Stimulated activated CD8-positive, alpha-beta memory T cell treated with anti-CD3 and anti-CD28 coated beads, Interleukin-4, amount 100 ng/mL, for 1 hour (primary cell): ENCODE results near the gene PSMC3IP.
"Not testable (repeated sequence)": the region's sequence is repeated elsewhere in the genome, so short reads cannot be mapped to it uniquely, and the experiment has no call there.

Experiments
- DNase-seq, 2 donors: peaks; one replicate each; pipeline ENCODE4 v3.0.0-alpha.2; 2020; ENCODE audit warnings: low read depth in 2 of 2, low spot score in 1 of 2

Gene PSMC3IP

GRCh38 chr17:42577532-42578281, at the start of gene PSMC3IP:
Gene PSMC3IP, minus strand, starts transcription at chr17:42577729. Its CDS starts 43 bp downstream, at chr17:42577686.
- DNase-seq: peak; percentile 86 to 87

GRCh38 chr17:42623732-42624596, 46.4 kb upstream of the PSMC3IP start:
- DNase-seq: no peak

DNA sequence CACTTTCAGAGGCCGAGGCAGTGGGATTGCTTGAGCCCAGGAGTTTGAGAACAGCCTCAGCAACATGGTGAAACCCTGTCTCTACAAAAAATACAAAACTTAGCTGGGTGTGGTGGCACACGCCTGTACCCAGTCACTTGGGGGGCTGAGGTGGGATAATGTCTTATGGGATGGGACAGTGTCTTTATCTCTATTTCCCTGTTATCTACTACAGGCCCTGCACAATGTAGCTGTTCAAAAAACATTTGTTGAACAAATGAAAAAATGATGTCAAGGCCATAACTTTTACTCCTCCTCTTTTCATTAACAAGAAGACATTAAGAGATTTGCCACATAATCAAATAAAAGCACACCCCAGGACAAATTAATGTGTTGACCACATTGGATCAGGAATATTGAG, 45.7 kb upstream of the PSMC3IP start:
- DNase-seq: no peak

DNA sequence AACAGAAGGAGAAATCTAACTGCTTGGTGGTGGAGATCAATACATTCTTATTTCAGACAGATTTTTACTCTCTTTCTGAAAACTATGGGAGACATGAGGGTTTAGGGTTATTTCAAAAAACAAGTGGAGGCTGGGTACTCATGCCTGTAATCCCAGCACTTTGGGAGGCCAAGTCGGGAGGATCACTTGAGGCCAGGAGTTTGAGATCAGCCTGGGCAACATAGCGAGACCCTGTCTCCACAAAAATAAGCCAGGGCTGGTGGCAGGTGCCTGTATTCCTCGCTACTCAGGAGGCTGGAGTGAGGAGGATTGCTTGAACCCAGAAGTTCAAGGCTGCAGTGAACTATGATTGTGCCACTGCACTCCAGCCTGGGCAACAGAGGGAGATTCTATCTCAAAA, 44.5 kb upstream of the PSMC3IP start:
- DNase-seq: not testable (repeated sequence)

GRCh38 chr17:42618442-42619150, 41.1 kb upstream of the PSMC3IP start:
- no peak for DNase-seq

GRCh38 chr17:42617956-42618431, 40.5 kb upstream of the PSMC3IP start:
- DNase-seq: no peak

DNA sequence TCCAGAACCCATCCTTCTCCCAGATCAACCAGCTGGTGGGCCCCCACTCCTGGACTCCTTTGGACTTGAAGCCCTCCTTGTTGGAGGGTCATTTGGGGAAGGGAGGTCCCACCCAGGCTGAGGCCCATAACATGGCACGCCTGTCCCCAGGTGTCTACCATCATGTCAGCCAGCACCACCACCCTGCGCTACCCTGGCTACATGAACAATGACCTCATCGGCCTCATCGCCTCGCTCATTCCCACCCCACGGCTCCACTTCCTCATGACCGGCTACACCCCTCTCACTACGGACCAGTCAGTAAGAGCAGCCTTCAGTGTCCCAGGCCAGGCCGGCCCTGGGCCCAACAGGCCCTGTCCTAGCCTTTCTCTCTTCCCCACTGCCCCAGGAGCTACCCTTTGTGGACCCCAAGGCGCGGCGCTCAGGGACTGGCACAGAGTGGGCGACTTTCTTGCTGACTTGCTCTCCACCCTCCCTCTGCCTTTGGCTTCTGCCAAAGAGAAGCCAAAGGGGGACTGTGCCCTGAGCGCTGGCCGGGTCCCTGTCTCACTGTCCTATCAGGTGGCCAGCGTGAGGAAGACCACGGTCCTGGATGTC, 36.3 kb upstream of the PSMC3IP start:
- DNase-seq: no peak

- DNase-seq: no peak
Measured at GRCh38 chr17:42612013-42612412, 34.5 kb upstream of the PSMC3IP start.

DNA sequence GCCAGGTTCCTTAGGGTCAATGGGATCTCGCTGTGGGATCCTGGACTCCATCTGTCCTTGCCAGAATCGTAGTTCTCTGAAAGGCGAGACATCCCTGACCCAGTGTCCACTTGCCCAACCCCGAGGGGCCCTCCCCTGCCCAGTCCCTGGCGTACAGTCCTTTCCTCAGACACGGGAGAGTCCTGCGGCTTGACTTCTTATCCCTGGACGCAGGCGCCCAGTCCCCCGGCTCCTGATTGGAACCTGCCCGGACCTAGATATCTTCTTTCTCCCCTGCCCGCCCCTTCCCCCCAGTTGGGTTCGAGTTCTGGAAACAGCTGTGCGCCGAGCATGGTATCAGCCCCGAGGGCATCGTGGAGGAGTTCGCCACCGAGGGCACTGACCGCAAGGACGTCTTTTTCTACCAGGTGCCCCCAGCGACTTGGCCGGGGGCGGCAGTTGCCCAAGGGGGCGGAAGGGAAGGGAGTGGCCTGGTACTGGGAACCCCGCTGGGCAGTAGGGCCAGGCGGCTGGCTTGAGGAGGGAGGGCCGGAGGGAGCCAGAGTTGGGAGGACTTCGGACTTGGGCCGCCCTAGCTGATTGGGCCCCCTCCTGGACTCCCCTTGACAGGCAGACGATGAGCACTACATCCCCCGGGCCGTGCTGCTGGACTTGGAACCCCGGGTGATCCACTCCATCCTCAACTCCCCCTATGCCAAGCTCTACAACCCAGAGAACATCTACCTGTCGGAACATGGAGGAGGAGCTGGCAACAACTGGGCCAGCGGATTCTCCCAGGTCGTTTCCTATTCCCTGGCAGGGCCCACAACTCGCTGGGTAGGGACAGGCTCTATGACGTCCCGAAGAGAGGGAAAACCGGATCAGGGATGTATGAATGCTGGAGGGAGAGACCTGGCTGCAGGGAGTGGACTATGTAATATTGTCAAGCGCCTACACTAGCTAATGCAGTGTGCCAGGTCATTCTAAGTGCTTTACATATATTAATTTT, 32.6 kb upstream of the PSMC3IP start:
- not testable (repeated sequence) for DNase-seq

- peak; percentile 96 to 99 for DNase-seq
Measured at GRCh38 chr17:42609182-42609813, 31.8 kb upstream of the PSMC3IP start, which contains the start of the genes RETREG3 and TUBG1. Gene RETREG3, minus strand, starts transcription at chr17:42609374. Its CDS starts 50 bp downstream, at chr17:42609324. Gene TUBG1, plus strand, starts transcription at chr17:42609683. Its CDS starts 55 bp downstream, at chr17:42609738.

DNA sequence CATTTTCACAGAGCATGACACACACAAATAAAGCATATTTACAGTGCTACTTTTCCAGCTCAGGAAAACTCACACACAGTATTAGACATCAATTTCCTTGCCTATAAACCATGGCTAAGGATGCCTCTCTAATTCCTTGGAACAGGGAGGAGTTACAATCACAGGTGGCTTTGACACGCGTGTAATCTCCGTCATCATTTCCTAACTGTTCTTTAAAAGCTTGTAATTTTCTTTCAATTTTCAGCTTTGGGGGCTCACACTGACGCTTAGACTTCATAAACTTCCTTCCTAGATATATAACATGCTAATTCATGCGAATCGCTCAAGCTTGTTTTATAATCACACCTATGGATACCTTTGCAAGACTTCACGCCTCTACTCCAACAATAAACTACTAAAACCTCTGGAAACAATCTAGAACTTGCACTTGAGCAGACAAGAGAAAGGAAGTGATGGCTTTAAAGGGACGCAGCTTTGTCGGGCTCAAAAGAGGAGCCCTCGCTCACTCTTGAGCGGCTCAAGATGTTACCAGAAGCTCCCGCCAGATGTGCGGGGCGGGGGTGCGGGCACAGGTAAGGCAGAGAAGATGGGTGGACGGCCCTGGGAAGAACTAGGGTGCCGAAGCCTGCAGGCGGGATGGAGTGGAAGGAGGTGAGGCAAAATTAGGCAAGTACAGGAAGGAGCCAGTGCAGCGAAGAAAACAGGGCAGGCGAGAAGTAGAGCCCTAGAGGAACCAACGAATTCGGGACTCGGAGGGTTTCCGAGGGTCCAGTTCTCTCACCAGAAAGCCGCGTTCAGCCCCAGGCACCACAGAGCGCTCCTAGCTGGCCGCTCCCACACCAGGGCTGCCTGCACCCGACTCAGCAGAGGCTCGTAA, 31.0 kb upstream of the PSMC3IP start:
- DNase-seq: peak in 1 of 2 donors; percentile 12

- DNase-seq: no peak
Measured at GRCh38 chr17:42607769-42608168, 30.2 kb upstream of the PSMC3IP start.

DNA sequence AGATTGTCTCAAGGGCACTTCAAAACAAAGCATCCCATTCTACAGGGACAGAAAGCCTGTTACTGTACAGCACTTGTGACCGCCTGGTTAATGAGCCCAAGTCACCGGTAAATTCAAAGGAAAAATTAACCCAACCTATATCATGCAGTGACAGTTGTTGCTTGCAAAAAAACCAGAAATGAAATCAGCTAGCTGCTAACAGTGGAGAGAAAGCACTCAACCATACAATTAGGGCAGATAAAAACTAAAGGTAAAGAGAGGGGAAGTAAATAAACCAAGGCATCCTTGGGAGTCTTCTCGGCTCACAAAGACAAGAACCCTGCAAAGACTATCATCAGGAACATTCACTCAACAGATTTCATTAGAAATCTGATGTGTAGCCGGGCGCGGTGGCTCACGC, 25.8 kb upstream of the PSMC3IP start:
- no peak for DNase-seq

- DNase-seq: no peak
Measured at GRCh38 chr17:42598905-42599304, 21.4 kb upstream of the PSMC3IP start.

- DNase-seq: no peak
Measured at GRCh38 chr17:42596386-42596785, 18.9 kb upstream of the PSMC3IP start.

- no peak for DNase-seq
Measured at GRCh38 chr17:42591411-42591810, 13.9 kb upstream of the PSMC3IP start.

DNA sequence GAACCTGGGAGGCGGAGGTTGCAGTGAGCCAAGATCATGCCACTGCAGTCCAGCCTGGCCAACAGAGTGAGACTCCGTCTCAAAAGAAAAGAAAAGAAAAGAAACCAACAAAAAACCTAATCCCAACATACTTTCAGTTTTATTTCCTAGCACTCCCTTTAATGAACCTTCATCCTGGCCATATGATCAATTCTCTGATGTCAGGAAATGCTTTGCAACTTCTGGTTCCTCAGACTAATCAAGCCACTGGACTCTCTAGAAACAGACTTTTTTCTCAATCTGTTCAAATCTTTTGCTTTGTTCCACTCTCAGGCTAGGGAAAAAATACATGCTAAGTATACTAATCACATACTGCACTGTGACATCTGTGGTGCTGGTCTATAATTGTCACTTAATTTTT, 13.4 kb upstream of the PSMC3IP start:
- DNase-seq: no peak
